Astrocyte (in vitro differentiated cells and primary cell): ENCODE results near the gene GINS2. TPM values are rescaled to one million over a fixed set of nuclear protein-coding genes. Genes with fewer than 3 reads are reported as not detected.

ENCODE experiments used
- DNase-seq: peaks from one replicate; pipeline ENCODE4 v3.0.0-alpha.2; 2010; ENCODE audit warnings: low read depth
- FAIRE-seq: peaks from 2 replicates; lab custom pipeline; 2011; peaks lifted over from hg19 to GRCh38; lab: Jason Lieb, UNC
- H2AFZ ChIP-seq: 2 replicates; pipeline ENCODE4 v1.6.0; 2012; ENCODE audit warnings: low read depth, low read length, inconsistent platforms
- H3K27ac ChIP-seq: 2 replicates; pipeline ENCODE4 v1.5.1; 2011; ENCODE audit warnings: low read depth, low read length, inconsistent platforms
- H3K27me3 ChIP-seq: 2 replicates; pipeline ENCODE4 v1.6.0; 2011; ENCODE audit warnings: low read length, inconsistent platforms; ENCODE audit not compliant: insufficient read depth
- H3K36me3 ChIP-seq: 2 replicates; pipeline ENCODE4 v1.5.1; 2011; ENCODE audit warnings: low read length, inconsistent platforms; ENCODE audit not compliant: insufficient read depth
- H3K4me1 ChIP-seq: 2 replicates; pipeline ENCODE4 v1.5.1; 2011; ENCODE audit warnings: low read length, inconsistent platforms; ENCODE audit not compliant: insufficient read depth
- H3K4me2 ChIP-seq: 2 replicates; pipeline ENCODE4 v1.6.0; 2012; ENCODE audit warnings: low read length, inconsistent platforms
- H3K4me3 ChIP-seq: 2 replicates; pipeline ENCODE4 v1.5.1; 2011; ENCODE audit warnings: low read depth, mild to moderate bottlenecking, low read length, inconsistent platforms; ENCODE audit not compliant: insufficient read depth
- H3K79me2 ChIP-seq: 2 replicates; pipeline ENCODE4 v1.6.0; 2012; ENCODE audit warnings: mild to moderate bottlenecking, low read length, inconsistent platforms; ENCODE audit not compliant: insufficient read depth
- H3K9ac ChIP-seq: 2 replicates; pipeline ENCODE4 v1.6.0; 2012; ENCODE audit warnings: mild to moderate bottlenecking, low read length, inconsistent platforms
- H3K9me3 ChIP-seq: 2 replicates; pipeline ENCODE4 v1.5.1; 2012; ENCODE audit warnings: low read depth, mild to moderate bottlenecking, low read length, inconsistent platforms; ENCODE audit not compliant: insufficient read depth
- H4K20me1 ChIP-seq: 2 replicates; pipeline ENCODE4 v1.6.0; 2012; ENCODE audit warnings: low read length, inconsistent platforms; ENCODE audit not compliant: insufficient read depth
- H3K27ac Mint-ChIP-seq: one replicate; pipeline ENCODE4 v1.8.0; 2021; ENCODE audit warnings: mild to moderate bottlenecking, mixed read lengths; ENCODE audit not compliant: unreplicated experiment
- H3K27me3 Mint-ChIP-seq: one replicate; pipeline ENCODE4 v1.8.0; 2021; ENCODE audit warnings: low read depth, mixed read lengths; ENCODE audit not compliant: unreplicated experiment
- H3K36me3 Mint-ChIP-seq: one replicate; pipeline ENCODE4 v1.8.0; 2021; ENCODE audit warnings: low read depth, mixed read lengths; ENCODE audit not compliant: unreplicated experiment
- H3K4me1 Mint-ChIP-seq: one replicate; pipeline ENCODE4 v1.8.0; 2021; ENCODE audit warnings: low read depth, mixed read lengths; ENCODE audit not compliant: unreplicated experiment
- H3K4me3 Mint-ChIP-seq: one replicate; pipeline ENCODE4 v1.8.0; 2021; ENCODE audit warnings: mild to moderate bottlenecking, moderate library complexity, mixed read lengths; ENCODE audit not compliant: unreplicated experiment
- H3K9me3 Mint-ChIP-seq: one replicate; pipeline ENCODE4 v1.8.0; 2021; ENCODE audit warnings: mild to moderate bottlenecking, mixed read lengths; ENCODE audit not compliant: unreplicated experiment
- EZH2 ChIP-seq: IDR thresholded peaks from 2 replicates; pipeline ENCODE4 v1.6.1; 2012; ENCODE audit warnings: mild to moderate bottlenecking, low read length, inconsistent platforms; ENCODE audit not compliant: insufficient read depth
- total RNA-seq: library from RNA; stranded (reverse); gene quantifications from 2 replicates; pipeline ENCODE4 v1.2.1, GENCODE V29; 2021
- TF ChIP-seq, protein P1 (sequence below): IDR thresholded peaks from 2 replicates; pipeline ENCODE4 v1.5.1; 2011; ENCODE audit warnings: low read depth, mild to moderate bottlenecking, inconsistent platforms, low read length, moderate library complexity; ENCODE audit not compliant: insufficient read depth

GINS2 gene
- total RNA-seq, 1 donor from 2014 or later, result 3.4 TPM

- Histone ChIP-seq H3K79me2 (no peaks in the 10 kb centered on the region), H3K36me3 (peaks cover 11% of the 10 kb centered on the region), H3K9ac (no peak overlapping the region), H4K20me1 (peaks cover 32% of the 10 kb centered on the region), H3K4me3 (no peak overlapping the region), H3K4me2 (no peak overlapping the region), H3K9me3 (no peaks in the 10 kb centered on the region), H3K27ac (no peak overlapping the region), H2AFZ (no peak overlapping the region), H3K27me3 (no peaks in the 10 kb centered on the region), H3K4me1 (no peaks in the 10 kb centered on the region)
- TF ChIP-seq, protein P1, sequence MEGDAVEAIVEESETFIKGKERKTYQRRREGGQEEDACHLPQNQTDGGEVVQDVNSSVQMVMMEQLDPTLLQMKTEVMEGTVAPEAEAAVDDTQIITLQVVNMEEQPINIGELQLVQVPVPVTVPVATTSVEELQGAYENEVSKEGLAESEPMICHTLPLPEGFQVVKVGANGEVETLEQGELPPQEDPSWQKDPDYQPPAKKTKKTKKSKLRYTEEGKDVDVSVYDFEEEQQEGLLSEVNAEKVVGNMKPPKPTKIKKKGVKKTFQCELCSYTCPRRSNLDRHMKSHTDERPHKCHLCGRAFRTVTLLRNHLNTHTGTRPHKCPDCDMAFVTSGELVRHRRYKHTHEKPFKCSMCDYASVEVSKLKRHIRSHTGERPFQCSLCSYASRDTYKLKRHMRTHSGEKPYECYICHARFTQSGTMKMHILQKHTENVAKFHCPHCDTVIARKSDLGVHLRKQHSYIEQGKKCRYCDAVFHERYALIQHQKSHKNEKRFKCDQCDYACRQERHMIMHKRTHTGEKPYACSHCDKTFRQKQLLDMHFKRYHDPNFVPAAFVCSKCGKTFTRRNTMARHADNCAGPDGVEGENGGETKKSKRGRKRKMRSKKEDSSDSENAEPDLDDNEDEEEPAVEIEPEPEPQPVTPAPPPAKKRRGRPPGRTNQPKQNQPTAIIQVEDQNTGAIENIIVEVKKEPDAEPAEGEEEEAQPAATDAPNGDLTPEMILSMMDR, result no peak
- no peak for TF ChIP-seq EZH2
- DNase-seq, result no peak
- H3K27me3 Mint-ChIP-seq, result no peaks in the 10 kb centered on the region
- H3K27ac Mint-ChIP-seq, result no peak overlapping the region
- H3K4me3 Mint-ChIP-seq, result no peak overlapping the region
- no peaks in the 10 kb centered on the region for H3K4me1 Mint-ChIP-seq
- no peaks in the 10 kb centered on the region for H3K9me3 Mint-ChIP-seq
- no peak for FAIRE-seq
- H3K36me3 Mint-ChIP-seq, result peaks cover 26% of the 10 kb centered on the region
Observed at GRCh38 chr16:85661740-85662481, 26.8 kb downstream of the GINS2 start.

DNA sequence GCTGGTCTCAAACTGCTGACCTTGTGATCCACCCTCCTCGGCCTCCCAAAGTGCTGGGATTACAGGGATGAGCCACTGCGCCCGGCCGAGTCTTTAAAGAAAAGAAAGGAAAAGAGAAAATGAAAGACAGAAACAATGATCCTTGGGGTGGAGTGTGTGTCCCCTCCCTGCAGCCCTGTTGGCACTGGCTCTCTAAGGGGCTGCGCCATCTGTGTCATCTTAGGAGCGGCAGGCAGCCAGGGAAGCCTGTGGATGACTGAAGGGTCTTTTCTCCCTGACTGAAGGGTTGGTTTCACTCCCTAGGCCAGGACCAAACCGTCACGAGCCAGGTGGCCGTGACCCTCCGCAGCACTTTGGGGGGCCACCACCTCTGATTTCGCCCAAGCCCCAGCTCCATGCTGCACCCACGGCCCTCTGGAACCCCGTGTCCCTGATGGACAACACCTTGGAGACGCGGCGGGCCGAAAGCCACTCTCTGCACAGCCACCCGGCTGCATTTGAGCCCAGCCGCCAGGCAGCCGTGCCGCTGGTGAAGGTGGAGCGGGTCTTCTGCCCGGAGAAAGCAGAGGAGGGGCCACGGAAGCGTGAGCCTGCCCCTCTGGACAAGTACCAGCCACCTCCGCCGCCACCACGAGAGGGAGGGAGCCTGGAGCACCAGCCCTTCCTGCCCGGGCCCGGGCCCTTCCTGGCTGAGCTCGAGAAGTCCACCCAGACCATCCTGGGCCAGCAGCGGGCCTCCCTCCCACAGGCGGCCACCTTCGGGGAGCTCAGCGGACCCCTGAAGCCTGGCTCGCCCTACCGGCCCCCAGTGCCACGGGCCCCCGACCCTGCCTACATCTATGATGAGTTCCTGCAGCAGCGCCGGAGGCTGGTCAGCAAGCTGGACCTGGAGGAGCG is 27.7 kb downstream of the GINS2 start:
- Mint-ChIP-seq H3K27ac (no peak overlapping the region), H3K9me3 (no peaks in the 10 kb centered on the region), H3K4me1 (no peaks in the 10 kb centered on the region), H3K27me3 (no peaks in the 10 kb centered on the region), H3K36me3 (peaks cover 26% of the 10 kb centered on the region), H3K4me3 (no peak overlapping the region)
- H3K27me3 ChIP-seq, result no peaks in the 10 kb centered on the region
- no peaks in the 10 kb centered on the region for H3K9me3 ChIP-seq
- FAIRE-seq, result no peak
- H2AFZ ChIP-seq, result no peak overlapping the region
- H4K20me1 ChIP-seq, result peaks cover 36% of the 10 kb centered on the region
- H3K79me2 ChIP-seq, result no peaks in the 10 kb centered on the region
- H3K4me2 ChIP-seq, result no peak overlapping the region
- TF ChIP-seq, protein P1, result no peak
- no peak for TF ChIP-seq EZH2
- no peak overlapping the region for H3K4me3 ChIP-seq
- peaks cover 8% of the 10 kb centered on the region for H3K36me3 ChIP-seq
- no peak for DNase-seq
- H3K4me1 ChIP-seq, result no peaks in the 10 kb centered on the region
- no peak overlapping the region for H3K27ac ChIP-seq
- H3K9ac ChIP-seq, result no peak overlapping the region
